Mesenteric fat pad (tissue), 1 donor: ENCODE results near the gene FASTK. TPM values are rescaled to one million over a fixed set of nuclear protein-coding genes. Genes with fewer than 3 reads are reported as not detected.
"Not testable (repeated sequence)": the region's sequence is repeated elsewhere in the genome, so short reads cannot be mapped to it uniquely, and the experiment has no call there.

Experiments used
- DNase-seq: peaks from one replicate; pipeline ENCODE4 v3.0.0-alpha.2; 2020; ENCODE audit warnings: low spot score
- total RNA-seq: library from RNA; stranded (reverse); fragmentation: NEBNext Ultra II Directional; extraction: Animal tissue kit (Norgen Biotek cat#: 25700); gene quantifications from one replicate; pipeline ENCODE4 v1.2.1, GENCODE V29; 2021
- donor health status: DM: yes; HTN: yes; CAD: no.

Gene FASTK
- total RNA-seq, 1 donor from 2014 or later: 59.3 TPM

DNA sequence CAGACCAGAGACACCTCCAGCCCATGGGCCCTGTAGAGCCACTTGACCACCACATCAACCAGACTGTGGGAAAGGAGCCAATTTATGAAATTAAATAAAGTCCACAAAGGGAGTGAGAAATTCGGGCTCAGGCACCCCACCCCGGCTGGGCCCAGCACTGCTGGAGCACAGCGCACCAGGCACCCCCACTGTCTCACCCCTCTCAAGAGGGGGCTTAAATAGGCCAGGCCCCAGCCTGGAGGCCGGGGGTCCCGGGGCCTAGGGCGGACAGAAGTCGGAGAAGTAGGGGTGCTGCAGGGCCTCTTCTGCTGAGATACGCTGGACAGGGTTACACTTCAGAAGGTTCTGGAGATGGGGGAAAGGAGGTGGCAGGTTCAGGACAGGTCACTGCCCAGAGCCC lies 26.9 kb downstream of the FASTK start:
- DNase-seq: no peak

DNA sequence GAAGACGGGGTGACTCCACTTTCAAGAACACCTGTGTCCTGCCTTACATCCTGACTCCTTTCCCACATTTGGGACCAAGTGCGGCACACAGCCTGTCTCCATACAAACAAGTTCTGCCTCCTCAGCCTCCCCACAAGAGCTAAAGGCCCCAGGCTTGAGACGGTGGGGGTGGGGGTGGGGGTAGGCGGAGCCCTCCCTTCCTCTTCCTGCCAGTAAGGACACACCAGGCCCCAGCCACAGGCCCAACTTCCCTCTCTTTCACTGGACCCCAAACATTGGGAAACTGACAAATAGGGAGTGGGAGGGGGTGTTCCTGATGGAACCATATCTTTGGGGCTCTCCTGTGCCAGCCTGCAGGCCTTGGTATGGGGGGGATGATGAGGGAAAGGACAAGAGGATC lies 27.5 kb downstream of the FASTK start:
- no peak for DNase-seq

DNA sequence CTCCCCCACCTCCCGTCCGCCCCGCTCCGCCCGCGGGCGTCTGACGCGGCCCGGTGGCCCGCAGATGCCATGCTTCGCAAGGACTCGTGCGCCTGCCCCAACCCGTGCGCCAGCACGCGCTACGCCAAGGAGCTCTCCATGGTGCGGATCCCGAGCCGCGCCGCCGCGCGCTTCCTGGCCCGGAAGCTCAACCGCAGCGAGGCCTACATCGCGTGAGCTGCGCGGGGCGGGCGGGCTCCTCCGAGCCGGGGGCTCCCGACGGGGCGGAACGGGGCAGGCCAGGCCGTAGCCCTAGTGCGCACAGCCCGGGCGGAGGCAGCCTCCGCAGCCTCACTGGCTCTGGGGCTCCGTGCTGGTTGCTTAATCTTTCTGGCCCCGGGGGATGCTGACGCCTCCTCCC lies 29.5 kb downstream of the FASTK start:
- DNase-seq: no peak

DNA sequence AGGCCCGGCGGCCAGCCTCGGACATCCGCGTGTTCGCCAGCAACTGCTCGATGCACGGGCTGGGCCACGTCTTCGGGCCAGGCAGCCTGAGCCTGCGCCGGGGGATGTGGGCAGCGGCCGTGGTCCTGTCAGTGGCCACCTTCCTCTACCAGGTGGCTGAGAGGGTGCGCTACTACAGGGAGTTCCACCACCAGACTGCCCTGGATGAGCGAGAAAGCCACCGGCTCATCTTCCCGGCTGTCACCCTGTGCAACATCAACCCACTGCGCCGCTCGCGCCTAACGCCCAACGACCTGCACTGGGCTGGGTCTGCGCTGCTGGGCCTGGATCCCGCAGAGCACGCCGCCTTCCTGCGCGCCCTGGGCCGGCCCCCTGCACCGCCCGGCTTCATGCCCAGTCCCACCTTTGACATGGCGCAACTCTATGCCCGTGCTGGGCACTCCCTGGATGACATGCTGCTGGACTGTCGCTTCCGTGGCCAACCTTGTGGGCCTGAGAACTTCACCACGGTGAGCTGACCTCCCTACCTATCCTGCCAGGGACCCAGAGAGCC lies 31.6 kb downstream of the FASTK start:
- no peak for DNase-seq

DNA sequence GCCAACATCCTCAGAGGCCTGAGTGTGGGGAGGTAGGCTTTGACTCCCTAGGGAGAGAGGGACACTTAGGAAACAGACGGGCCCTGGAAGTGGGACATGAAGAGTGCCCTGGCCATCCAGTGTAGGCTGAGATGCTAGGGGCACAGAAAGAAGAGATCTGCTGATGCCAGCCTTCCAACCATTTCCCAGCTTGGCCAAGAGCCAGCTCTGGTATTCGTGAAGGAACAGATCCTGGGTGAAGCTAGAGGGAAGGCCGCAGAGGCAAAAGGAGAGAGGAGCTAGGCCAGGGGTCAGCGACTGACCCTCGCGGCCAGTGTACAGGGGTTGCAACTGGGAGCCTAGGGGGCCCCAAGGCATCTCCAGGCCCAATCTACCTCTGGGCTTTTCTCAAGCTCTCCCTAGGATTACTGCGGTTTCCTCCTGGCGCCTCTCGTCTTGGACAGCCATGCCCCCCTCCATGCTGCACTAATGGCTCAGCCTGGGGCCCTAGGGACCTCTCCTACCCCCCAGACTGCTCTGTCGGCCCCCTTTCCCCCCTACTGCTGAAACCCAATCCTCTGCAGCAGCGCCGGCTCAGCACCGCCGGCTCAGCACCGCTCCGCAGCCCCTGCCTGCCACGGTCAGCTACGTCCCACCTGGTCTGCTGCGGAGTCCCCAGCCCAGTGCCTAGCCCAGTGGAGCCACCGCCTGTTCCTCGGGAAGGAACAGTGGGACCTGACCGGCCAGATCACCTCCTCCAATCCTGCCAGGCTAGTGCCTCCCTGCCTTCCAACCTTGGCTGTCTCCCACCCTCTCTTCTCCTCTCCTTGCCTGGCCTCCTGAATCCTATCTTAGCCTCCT lies 32.4 kb downstream of the FASTK start, which contains the start of gene ASIC3:
TSS of gene ASIC3 (plus strand) at position 556 of the 840 bp plus-strand sequence. CDS start 355 bp downstream, outside the sequence.
- DNase-seq: no peak

DNA sequence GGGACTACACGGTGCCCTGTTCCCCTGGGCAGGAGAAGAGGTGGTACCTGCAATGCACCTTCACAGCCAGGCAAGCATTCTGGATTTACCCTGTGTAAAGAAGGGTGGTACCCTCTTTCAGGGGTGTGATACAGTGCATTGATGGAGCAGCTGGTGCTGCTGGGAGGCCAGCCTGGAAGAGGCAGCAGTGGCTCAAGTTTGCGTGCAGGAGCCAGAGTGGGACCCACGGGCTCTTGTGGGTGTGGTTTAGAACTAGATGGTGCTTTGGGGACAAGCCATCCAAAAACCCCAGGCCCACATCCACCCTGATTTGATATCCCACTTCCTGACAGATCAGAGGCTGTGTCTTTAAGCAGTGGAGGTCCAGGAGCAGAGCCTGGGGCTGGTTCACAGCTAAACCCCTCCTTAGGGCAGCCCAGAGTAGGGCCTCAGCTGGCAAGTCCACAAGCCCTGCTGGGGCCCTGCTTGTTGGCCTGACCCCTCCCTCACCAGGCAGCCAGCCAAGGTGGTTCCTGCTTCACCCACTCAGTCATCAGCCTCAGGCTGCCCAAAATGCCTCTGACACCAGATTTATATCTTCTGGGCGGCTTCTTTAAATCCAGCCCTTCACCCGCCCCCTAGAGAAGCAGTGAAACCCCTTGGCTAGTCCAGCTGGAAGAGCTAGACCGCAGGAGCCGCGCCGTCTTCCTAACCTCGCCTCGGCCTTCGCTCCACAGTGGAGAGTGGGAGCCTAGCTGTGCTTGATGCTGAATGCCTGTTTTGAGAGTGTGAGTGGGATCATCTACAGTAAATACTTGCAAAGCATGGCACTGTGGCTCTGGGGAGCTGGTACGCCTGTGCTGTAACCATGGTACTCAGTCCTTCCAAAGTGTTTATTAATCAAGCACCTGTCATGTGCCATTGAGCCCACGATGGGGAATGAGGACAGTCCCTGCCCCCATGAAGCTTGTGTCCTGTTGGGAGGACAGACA lies 33.7 kb downstream of the FASTK start:
- DNase-seq: no peak

DNA sequence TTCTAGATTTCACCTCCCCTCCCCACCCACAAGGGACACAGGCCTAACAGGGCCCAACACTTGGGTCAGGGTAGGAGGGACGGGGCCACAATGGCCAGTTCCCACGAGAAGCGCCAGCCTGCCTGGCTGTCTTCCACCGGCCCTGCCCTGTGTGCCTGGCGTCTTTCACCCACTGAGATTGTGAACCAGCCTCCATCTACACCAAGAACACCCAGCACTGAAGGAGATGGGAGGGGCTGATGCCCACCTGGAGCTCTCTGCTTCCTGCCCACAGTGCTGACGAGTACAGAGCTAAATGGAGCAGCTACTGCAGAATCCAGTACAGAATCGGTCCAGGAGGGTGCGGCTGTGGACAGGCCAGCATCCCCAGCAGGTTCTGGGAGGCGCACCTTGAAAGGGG lies 34.6 kb downstream of the FASTK start:
- DNase-seq: no peak

DNA sequence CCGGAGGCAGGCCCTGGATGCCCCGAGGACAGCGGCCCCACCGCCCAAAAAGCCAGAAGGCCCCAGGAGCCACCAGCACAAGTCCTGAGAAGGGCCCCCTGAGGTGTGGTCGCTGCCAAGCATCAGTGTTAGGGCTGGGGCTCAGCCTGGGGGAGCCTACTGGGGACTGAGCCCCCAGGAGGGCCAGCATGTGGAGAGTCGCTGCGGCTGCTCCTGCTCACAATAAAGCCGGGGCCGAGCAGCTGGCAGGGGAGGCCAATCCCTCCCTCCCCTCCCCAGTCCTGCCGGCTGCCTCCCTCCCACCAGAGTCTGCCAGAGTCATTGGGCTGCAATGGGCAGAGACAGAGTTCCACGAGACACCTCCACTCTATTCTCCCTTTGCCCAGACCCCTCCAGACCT lies 35.3 kb downstream of the FASTK start:
- DNase-seq: no peak

DNA sequence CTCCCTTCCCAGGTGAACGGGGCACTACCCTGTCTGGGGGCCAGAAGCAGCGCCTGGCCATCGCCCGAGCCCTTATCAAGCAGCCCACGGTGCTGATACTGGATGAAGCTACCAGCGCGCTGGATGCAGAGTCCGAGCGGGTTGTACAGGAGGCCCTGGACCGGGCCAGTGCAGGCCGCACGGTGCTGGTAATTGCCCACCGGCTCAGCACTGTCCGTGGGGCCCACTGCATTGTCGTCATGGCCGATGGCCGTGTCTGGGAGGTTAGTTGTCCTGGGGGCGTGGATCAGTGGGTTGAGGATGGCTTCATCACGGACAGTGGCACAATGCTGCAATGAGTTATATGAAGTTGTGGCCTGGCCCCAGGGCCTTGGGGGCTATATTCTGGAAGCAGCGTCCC lies 36.6 kb downstream of the FASTK start:
- DNase-seq: no peak

DNA sequence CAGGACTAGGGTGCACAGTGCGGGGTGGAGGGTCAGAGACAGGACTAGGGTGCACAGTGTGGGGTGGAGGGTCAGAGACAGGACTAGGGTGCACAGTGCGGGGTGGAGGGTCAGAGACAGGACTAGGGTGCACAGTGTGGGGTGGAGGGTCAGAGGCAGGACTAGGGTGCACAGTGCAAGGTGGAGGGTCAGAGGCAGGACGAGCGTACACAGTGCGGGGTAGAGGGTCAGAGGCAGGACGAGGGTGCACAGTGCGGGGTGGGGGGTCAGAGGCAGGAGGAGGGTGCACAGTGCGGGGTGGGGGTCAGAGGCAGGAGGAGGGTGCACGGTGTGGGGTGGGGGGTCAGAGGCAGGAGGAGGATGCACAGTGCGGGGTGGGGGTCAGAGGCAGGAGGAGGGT lies 37.2 kb downstream of the FASTK start:
- not testable (repeated sequence) for DNase-seq

DNA sequence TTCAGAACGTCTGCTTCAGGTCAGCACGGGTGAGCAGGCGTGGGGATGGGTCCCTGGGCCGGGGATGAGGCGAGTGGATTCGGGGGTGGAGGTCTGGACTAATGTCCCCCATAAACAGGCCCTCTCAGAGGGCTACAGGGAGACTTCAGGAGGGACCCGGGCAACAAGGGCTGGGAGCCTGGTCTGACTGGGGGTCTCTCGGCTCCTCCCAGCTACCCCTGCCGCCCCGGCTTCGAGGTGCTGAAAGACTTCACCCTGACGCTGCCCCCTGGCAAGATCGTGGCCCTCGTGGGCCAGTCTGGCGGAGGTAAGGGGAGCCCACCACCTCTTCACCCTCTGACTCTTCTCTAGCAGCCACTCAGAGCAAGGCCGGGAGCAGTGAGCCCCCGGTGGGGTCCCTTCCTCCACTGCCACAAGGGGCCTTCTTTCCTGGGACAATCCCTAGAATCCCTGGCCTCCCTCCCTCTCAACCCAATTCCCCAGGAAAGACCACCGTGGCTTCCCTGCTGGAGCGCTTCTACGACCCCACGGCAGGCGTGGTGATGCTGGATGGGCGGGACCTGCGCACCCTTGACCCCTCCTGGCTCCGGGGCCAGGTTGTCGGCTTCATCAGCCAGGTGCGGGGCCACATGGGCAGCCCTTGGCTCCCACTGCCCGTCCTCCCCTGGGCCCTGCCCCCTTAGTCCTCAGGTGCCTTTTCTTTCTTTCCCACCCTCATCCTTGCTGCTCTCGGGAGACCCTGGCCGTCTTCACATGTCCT lies 39.8 kb downstream of the FASTK start:
- no peak for DNase-seq

DNA sequence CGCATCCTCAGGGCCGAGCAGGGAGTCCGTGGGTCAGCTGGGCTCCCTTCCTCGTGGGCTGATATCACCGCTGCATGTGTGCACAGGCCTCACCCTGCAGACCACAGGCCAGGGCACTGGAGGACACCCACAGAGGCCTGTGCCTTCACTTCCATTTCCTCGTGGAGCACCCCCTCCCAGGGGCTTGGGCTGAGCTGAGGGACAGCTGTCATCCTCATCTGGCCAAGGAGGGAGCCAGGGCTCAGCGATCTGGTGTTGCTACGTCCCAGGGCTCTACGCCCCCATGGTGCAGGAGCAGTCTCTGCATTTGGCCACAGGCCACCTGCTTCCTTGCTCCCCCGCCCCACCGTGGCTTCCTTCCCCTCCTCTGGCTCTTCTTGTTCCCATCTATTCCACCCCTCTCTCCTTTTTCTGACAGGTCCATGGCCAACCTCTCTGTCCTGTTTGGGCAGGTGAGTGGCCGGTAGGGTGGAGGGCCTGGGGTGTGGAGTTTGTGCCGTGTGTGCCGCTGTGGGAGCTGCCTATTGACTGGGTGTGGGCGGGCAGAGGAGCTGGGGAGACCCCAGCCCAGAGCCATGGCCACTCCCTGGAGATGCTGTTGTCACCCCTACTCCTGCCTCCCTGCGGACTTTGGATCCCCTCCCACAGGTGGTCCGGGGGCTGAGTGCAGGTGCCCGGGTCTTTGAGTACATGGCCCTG lies 40.6 kb downstream of the FASTK start:
- no peak for DNase-seq

DNA sequence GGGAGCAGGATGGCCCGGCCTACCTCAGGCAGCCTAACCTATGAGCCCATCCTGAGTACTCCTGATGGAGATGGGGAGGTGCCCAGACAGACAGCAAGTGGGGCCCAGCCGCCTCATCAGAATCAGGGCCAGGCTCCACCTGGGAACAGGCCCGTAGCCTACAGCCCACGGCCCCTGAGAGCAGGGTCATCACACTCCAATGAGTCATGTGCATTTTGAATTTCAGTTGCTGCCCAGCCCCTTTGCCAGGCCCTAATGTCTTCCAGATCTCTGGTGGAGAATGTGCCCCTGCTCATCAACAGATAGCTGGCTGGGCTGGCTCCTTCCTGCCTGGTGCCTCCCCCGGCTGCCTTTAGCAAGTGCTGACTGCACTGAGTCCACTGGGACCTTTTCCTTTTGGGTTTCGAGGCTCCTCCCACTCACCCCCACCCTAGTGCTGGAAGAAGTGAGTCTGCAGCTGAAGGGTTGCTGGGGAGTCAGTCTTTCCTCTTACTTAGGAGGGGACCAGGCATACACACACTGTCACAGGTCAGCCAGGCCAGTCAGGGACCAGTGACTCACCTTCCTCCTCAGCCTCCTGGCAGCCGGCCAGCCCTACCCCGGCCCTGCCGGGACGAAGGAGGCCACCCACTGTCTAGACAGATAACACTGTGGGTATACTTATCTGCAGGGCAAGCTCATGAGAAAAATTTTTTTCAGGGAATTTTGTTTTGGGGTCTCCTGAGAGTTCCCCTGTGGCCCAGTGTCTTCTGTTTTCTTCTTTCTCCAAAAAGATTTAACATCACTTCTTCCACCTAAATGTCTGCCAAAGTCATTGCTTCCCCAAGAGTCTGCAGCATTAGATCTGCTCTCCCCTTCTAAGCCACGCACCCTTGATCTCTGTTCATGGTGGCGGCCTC lies 41.4 kb downstream of the FASTK start:
- peak; percentile 94 for DNase-seq

DNA sequence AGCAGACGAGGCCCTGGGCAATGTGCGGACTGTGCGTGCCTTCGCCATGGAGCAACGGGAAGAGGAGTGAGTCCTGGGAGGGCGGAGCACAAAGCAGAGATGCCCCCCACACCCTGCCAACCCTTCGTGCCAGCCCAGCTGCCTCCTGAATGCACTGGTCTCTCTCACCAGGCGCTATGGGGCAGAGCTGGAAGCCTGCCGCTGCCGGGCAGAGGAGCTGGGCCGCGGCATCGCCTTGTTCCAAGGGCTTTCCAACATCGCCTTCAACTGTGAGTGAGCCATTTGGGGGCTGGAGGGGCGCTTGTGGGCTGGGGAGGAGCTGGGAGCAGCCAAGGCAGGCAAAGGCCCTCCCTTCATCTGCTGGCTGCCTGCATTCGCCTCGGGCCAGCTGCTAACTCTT lies 44.7 kb downstream of the FASTK start:
- DNase-seq: no peak

DNA sequence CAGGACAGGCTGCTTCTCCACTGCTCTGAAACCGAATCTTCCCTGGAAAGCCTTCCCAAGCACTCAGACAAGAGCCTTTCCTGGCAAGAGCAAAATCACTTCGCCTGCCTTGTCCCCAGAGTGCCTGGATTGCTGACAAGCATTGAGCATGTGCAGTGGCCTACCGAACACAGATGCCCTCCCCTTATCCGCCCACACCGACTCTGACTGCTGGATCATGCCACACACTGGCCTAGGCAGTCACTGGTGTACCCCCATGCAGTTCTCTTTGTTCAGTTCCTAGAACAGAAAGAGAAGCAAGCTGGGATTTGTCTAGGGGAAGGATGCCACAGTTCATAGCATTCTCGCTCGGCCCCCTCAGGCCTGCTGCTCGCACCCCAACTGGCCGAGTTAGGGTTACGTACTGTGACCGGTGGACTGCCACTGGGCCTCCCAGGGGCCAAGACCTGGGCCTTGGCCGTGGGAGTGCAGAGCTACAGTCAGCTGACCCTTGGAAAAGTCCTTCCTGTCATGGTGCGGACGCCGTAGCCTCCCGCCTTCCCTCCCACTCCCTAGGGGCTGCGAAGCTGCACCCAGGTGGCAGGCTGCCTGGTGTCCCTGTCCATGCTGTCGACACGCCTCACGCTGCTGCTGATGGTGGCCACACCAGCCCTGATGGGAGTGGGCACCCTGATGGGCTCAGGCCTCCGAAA lies 45.4 kb downstream of the FASTK start:
- no peak for DNase-seq

DNA sequence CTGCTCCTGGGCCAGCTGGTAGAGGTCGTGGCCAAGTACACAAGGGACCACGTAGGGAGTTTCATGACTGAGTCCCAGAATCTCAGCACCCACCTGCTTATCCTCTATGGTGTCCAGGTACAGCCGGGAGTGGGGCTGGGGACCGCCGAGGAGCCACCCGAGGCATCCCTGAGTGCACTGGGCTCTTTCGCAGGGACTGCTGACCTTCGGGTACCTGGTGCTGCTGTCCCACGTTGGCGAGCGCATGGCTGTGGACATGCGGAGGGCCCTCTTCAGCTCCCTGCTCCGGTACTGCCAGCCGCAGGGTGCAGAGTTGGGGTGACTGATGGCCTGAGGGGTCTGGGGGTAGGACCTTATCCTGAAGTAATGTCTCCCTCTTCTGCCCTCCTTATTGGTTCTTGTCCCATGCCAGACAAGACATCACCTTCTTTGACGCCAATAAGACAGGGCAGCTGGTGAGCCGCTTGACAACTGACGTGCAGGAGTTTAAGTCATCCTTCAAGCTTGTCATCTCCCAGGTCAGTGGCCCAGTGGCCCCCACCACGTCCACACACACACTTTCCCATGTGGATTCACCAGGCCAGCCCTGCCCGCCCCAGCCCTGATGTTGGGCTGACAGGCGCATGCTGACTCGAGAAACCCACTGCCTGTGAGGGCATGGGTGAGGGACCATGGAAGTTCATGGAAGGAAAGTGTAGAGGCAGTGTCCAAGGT lies 46.1 kb downstream of the FASTK start:
- DNase-seq: no peak

DNA sequence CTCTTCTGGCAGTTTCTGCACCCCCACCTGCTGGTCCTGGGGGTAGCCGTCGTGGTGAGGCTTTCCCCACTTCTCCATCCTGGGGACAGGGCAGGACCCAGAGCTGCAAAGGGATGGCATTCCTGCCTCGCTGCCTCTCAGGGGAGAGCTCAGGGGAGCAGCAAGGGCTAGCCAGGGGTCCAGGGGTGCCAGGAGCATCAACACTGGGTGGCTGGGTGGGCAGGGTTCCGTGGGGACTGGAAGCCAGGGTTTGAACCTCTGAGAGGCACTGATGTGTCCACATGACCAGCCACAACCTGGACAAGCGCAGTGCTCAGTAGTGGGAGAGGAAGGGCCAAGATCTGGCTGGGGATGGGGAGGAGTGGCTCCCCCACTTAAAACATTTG lies 46.8 kb downstream of the FASTK start:
- no peak for DNase-seq
